DOHH2 (cell line): Measurements from ENCODE around the gene MEIS3.

Source experiments
- H3F3A ChIP-seq: fragments of 200-600 bp; sonication (generic), shearing (Covaris generic); 2 replicates; pipeline ENCODE4 v1.6.0; 2016; ENCODE audit warnings: antibody characterized with exemption, mild to moderate bottlenecking; ENCODE audit not compliant: control insufficient read depth, insufficient read depth
- H3K27ac ChIP-seq: fragments of 200-600 bp; sonication (generic); 2 replicates; pipeline ENCODE4 v1.5.1; 2014; ENCODE audit warnings: low read depth, mild to moderate bottlenecking, low read length, moderate library complexity
- H3K27me3 ChIP-seq: fragments of 200-600 bp; sonication (generic); 2 replicates; pipeline ENCODE4 v1.6.1; 2014; ENCODE audit warnings: mild to moderate bottlenecking, low read length, mixed read lengths; ENCODE audit not compliant: control insufficient read depth
- H3K36me3 ChIP-seq: fragments of 200-600 bp; sonication (generic); 2 replicates; pipeline ENCODE4 v1.6.1; 2014; ENCODE audit warnings: mild to moderate bottlenecking, low read length, moderate library complexity, mixed read lengths; ENCODE audit not compliant: control insufficient read depth
- H3K4me1 ChIP-seq: fragments of 200-600 bp; sonication (generic); 2 replicates; pipeline ENCODE4 v1.6.1; 2014; ENCODE audit warnings: mild to moderate bottlenecking, low read length, mixed read lengths; ENCODE audit not compliant: control insufficient read depth
- H3K4me2 ChIP-seq: fragments of 200-600 bp; sonication (generic); 2 replicates; pipeline ENCODE4 v1.6.0; 2014; ENCODE audit warnings: mild to moderate bottlenecking, low read length, moderate library complexity
- H3K4me3 ChIP-seq: fragments of 200-600 bp; sonication (generic); 2 replicates; pipeline ENCODE4 v1.5.1; 2014; ENCODE audit warnings: mild to moderate bottlenecking, low read length, mixed read lengths
- H3K79me2 ChIP-seq: fragments of 200-600 bp; sonication (generic); 2 replicates; pipeline ENCODE4 v1.6.1; 2014; ENCODE audit warnings: mild to moderate bottlenecking, low read length, mixed read lengths; ENCODE audit not compliant: control insufficient read depth
- H3K9me2 ChIP-seq: fragments of 200-600 bp; sonication (generic); replicated peaks from 2 replicates; pipeline ENCODE4 v1.6.1; 2014; ENCODE audit warnings: mild to moderate bottlenecking, low read length, mixed read lengths; ENCODE audit not compliant: control insufficient read depth
- H3K9me3 ChIP-seq: fragments of 200-600 bp; sonication (generic); 2 replicates; pipeline ENCODE4 v1.6.1; 2014; ENCODE audit warnings: antibody characterized with exemption, low read length, mixed read lengths; ENCODE audit not compliant: control insufficient read depth, insufficient read depth
- H4K20me1 ChIP-seq: fragments of 200-600 bp; sonication (generic); 2 replicates; pipeline ENCODE4 v1.6.0; 2014; ENCODE audit warnings: low read depth, mild to moderate bottlenecking, antibody characterized with exemption, low read length, moderate library complexity; ENCODE audit not compliant: control insufficient read depth, insufficient read depth
- EZH2phosphoT487 ChIP-seq: fragments of 200-600 bp; sonication (generic); IDR thresholded peaks from 2 replicates; pipeline ENCODE4 v1.6.1; 2017; ENCODE audit warnings: borderline replicate concordance, mild to moderate bottlenecking, antibody characterized with exemption, low read length, moderate library complexity, mixed read lengths
- TF ChIP-seq, protein P1 (sequence below): fragments of 200-600 bp; sonication (generic); IDR thresholded peaks from one replicate; pipeline ENCODE4 v1.5.1; 2014; ENCODE audit warnings: antibody characterized with exemption, mild to moderate bottlenecking, low read depth, low read length; ENCODE audit not compliant: poor library complexity, severe bottlenecking

Gene MEIS3

GRCh38 chr19:47405854-47406417 is 13.4 kb downstream of the MEIS3 start:
- no peak overlapping the region for H3K4me2 ChIP-seq
- H3K9me3 ChIP-seq = no peaks in the 10 kb centered on the region
- H3K4me3 ChIP-seq = no peak overlapping the region
- TF ChIP-seq, protein P1, sequence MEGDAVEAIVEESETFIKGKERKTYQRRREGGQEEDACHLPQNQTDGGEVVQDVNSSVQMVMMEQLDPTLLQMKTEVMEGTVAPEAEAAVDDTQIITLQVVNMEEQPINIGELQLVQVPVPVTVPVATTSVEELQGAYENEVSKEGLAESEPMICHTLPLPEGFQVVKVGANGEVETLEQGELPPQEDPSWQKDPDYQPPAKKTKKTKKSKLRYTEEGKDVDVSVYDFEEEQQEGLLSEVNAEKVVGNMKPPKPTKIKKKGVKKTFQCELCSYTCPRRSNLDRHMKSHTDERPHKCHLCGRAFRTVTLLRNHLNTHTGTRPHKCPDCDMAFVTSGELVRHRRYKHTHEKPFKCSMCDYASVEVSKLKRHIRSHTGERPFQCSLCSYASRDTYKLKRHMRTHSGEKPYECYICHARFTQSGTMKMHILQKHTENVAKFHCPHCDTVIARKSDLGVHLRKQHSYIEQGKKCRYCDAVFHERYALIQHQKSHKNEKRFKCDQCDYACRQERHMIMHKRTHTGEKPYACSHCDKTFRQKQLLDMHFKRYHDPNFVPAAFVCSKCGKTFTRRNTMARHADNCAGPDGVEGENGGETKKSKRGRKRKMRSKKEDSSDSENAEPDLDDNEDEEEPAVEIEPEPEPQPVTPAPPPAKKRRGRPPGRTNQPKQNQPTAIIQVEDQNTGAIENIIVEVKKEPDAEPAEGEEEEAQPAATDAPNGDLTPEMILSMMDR = no peak
- no peak for TF ChIP-seq EZH2phosphoT487
- no peaks in the 10 kb centered on the region for H4K20me1 ChIP-seq
- H3K27me3 ChIP-seq = no peaks in the 10 kb centered on the region
- peaks cover 2% of the 10 kb centered on the region; the same call in 1 of the 2 replicates for H3K36me3 ChIP-seq
- H3K27ac ChIP-seq = no peak overlapping the region
- H3F3A ChIP-seq = no peaks in the 10 kb centered on the region
- H3K9me2 ChIP-seq = no peaks in the 10 kb centered on the region
- H3K4me1 ChIP-seq = no peaks in the 10 kb centered on the region
- no peaks in the 10 kb centered on the region for H3K79me2 ChIP-seq

- no peaks in the 10 kb centered on the region for H3K27me3 ChIP-seq
- no peaks in the 10 kb centered on the region for H4K20me1 ChIP-seq
- no peaks in the 10 kb centered on the region for H3K9me2 ChIP-seq
- TF ChIP-seq, protein P1 = no peak
- no peak for TF ChIP-seq EZH2phosphoT487
- H3F3A ChIP-seq = no peaks in the 10 kb centered on the region
- H3K9me3 ChIP-seq = no peaks in the 10 kb centered on the region
- no peak overlapping the region for H3K4me2 ChIP-seq
- no peaks in the 10 kb centered on the region for H3K4me1 ChIP-seq
- H3K36me3 ChIP-seq = peaks cover 2% of the 10 kb centered on the region; the same call in 1 of the 2 replicates
- H3K4me3 ChIP-seq = no peak overlapping the region
- H3K79me2 ChIP-seq = no peaks in the 10 kb centered on the region
- H3K27ac ChIP-seq = no peak overlapping the region
These were observed 14.2 kb downstream of the MEIS3 start for GRCh38 chr19:47405197-47405550.

GRCh38 chr19:47404334-47405196 is 14.8 kb downstream of the MEIS3 start:
- no peak overlapping the region for H3K4me2 ChIP-seq
- no peaks in the 10 kb centered on the region for H4K20me1 ChIP-seq
- TF ChIP-seq, protein P1 = no peak
- TF ChIP-seq EZH2phosphoT487 = no peak
- no peaks in the 10 kb centered on the region for H3K4me1 ChIP-seq
- no peak overlapping the region for H3K27ac ChIP-seq
- no peaks in the 10 kb centered on the region for H3K27me3 ChIP-seq
- no peaks in the 10 kb centered on the region for H3K79me2 ChIP-seq
- H3K36me3 ChIP-seq = peaks cover 2% of the 10 kb centered on the region; the same call in 1 of the 2 replicates
- H3K9me2 ChIP-seq = no peaks in the 10 kb centered on the region
- no peak overlapping the region for H3K4me3 ChIP-seq
- no peaks in the 10 kb centered on the region for H3K9me3 ChIP-seq
- no peaks in the 10 kb centered on the region for H3F3A ChIP-seq
